ENCODE results near the gene RPS6KA3. TPM values are rescaled to one million over a fixed set of nuclear protein-coding genes. Genes with fewer than 3 reads are reported as not detected.
"Not testable (repeated sequence)": the region's sequence is repeated elsewhere in the genome, so short reads cannot be mapped to it uniquely, and the experiment has no call there.

RPS6KA3 gene
- total RNA-seq, 1 donor from 2014 or later: 37.8 TPM

DNA sequence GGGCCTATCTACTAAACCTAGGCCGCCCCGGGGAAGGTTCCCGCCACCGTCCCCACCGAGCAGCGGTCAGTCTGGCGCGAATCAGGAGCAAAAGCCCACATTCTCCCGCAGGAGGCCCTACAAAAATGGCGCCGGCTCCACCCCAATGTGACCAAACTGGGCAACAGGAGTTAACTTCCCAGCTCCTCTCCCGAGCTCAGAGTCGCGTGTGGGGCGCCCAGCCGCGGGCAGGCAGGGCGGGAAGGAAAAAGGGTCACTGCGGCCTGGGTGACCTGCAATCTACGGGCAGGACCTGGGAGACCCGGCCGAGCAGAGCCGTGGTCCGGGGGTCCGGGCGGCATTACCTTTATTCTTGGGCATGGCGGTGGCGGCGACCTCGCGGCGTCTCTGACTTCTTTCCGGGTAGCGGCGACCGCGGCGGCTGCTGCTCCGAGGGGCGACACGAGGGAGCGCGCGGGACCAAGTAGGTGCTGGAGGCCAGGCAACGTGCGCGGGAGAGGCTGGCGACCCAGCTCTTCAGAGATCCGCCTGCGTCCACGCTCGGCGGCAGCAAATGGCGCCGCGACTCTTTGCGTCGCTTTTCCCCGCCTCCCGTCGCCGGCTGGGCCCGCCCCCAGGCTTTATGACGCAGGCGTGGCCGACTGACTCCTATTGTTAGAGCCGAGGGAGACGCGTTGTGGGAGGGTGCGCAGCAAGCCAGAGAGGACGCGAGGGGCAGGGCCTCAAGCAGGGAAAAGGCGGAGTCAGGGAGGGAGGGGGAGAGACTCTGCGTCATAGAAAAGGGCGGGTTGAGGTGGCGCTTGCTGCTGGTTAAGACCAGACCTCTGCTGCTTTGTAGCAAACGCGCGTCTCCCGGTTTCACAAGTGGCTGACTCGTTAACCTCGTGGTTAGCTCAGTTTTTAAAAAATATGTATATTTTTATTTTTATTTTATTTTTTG is 125.2 kb downstream of the RPS6KA3 start, which contains the start of gene EIF1AX:
TSS of gene EIF1AX (minus strand) at position 558 of the 940 bp plus-strand sequence. CDS start at position 360, 198 bp downstream.
- DNase-seq: peak; percentile 97

GRCh38 chrX:20140420-20140819 is 126.3 kb downstream of the RPS6KA3 start:
- DNase-seq: no peak

GRCh38 chrX:20139966-20140365 is 126.7 kb downstream of the RPS6KA3 start:
- no peak for DNase-seq

GRCh38 chrX:20135944-20136343 is 130.8 kb downstream of the RPS6KA3 start:
- no peak for DNase-seq

DNA sequence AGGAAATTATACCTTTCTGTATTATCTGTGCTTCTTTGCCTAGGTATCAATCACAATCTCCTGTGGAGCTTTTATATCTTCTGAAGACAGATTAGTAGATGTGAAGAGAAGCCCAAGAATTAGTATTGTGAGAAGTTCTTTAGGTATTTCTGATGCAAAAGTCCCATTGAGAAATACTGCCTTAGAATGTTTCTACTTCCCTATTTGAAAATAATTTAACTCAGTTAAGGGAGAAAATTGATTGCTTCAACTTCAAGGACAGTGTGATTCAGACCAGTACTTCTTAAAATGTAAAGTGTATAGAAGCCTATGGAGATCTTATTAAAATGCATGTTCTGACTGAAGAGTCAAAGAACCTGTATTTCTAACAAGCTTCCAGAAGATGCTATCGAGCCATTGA is 134.0 kb downstream of the RPS6KA3 start:
- no peak for DNase-seq

DNA sequence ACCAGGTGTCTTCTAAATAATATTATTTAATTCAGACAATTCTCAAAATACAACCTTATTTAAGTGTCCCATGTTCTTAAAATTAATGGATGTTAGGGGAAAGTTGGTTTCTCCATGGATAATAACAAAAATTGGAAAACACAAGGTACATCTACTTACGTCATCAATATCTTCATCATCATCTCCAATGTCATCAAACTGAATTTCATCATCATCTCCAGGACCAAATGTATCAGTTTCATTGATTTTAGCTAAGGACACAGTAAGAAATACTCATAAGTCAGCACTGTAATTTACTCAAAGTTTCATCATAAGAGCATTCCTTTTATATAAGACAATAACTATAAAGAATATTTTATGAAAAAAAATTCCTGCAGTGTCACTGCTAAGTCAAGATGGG is 136.4 kb downstream of the RPS6KA3 start:
- DNase-seq: no peak

- no peak for DNase-seq
These were observed 137.2 kb downstream of the RPS6KA3 start for GRCh38 chrX:20129547-20129946.

GRCh38 chrX:20128670-20129069 is 138.0 kb downstream of the RPS6KA3 start:
- DNase-seq: no peak

- not testable (repeated sequence) for DNase-seq
These were observed 139.3 kb downstream of the RPS6KA3 start for GRCh38 chrX:20127440-20127839.

DNA sequence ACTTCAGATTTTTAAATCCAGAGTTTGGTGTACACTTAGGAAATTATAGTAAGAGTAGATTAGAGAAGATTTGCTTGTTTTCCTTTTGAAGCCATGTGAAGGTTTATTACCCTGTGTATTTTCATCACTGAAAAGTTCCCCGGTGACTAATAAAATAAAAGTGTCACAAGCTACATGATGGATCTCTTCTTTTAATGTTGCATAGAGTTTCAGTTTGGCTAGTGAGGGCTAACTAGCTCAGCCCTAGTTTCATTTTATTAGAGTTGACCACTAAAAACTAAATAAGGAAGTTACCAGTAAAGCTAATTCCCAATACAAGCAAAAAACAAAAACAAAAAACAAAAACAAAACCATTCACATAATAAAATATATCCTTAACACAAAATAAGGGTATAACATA is 139.9 kb downstream of the RPS6KA3 start:
- not testable (repeated sequence) for DNase-seq

DNA sequence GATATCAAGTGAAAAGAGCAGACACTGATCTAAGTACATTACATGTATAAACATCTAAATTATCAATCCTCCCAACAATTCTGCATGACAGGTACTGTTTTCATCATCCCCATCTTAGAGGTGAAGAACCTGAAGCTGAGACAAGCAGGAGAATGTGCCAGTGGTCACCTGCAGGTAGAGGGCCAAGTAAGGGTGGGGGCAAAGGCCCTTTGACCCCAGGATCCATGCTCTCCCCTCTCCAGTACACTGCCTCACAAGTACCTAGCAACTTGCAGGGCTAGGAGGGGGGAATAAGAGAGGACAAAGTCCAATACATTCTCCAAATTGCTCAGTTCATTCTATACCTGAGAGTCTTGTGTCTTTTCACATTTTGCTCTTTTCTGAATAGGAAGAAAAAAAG is 141.7 kb downstream of the RPS6KA3 start:
- no peak for DNase-seq

- DNase-seq: no peak
These were observed 148.5 kb downstream of the RPS6KA3 start for GRCh38 chrX:20118065-20118824.

DNA sequence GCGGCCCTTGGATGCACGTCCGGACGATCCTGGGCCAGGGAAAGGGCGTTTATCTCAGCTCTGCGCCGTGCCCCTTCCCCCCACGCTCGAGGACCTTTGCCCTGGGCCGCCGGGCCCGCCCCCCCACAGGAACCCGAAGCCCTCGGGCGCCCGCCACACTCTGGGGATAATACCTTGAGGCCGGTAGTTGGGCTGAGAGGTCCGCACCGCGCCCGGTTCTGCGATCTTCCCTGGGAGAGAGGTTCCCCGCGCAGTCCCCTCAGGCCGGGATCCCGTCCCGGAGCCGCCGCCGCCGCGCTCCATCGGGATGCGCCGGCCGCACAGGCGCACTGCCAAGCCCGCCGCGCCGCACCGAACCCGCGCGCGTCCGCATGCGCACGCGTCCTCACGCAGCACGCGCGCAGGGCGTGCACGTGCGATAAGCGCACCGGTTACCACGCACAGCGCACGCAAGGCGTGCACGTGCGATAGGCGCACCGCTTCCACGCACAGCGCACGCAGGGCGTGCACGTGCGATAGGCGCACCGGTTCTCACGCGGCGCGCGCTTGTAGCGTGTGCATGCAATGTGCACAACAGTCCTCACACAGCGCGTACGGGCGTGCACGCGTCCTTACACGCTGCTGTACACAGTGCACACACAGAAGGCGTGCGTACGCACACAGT is 150.0 kb downstream of the RPS6KA3 start, which contains the start of gene MAP7D2:
TSS of gene MAP7D2 (minus strand) at position 331 of the 664 bp plus-strand sequence. CDS start at position 303, 28 bp downstream.
- DNase-seq: no peak

- no peak for DNase-seq
These were observed 150.6 kb downstream of the RPS6KA3 start for GRCh38 chrX:20116087-20116576.

DNA sequence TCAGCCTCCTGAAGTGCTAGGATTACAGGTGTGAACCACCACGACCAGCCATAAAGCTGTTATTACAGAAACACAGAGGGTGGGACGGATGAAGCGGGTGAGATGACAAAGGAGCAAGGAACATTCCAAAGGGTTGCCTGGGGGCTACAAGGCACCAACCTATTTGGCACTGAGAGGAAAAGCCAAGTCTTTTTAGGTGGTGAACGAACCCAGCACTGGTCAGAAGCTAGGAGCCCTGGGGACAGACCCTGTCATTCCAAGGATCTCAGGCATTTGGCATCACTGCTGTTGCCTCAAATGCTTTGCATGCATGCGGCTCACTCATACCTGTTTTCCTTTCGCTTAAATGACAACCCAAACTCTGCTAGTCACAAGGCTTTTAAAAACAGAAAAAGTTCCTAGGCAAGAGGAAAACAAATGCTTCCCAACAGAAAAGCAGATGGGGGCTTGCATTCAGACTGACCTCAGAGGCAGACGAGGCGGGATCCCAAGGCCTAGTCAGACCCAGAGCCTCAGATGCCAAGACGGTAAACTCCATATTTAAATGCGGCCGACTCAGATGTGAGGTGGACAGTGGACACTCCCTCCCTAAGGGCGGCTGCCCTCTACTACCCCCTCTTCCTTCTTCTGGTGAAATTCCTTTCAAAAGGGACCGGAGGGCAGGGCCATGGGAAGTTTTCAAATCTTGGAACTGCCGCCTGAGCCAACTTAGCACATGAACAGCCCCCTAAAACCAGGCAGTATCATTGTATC is 154.5 kb downstream of the RPS6KA3 start:
- no peak for DNase-seq

- DNase-seq: no peak
These were observed 155.4 kb downstream of the RPS6KA3 start for GRCh38 chrX:20111271-20111670.

DNA sequence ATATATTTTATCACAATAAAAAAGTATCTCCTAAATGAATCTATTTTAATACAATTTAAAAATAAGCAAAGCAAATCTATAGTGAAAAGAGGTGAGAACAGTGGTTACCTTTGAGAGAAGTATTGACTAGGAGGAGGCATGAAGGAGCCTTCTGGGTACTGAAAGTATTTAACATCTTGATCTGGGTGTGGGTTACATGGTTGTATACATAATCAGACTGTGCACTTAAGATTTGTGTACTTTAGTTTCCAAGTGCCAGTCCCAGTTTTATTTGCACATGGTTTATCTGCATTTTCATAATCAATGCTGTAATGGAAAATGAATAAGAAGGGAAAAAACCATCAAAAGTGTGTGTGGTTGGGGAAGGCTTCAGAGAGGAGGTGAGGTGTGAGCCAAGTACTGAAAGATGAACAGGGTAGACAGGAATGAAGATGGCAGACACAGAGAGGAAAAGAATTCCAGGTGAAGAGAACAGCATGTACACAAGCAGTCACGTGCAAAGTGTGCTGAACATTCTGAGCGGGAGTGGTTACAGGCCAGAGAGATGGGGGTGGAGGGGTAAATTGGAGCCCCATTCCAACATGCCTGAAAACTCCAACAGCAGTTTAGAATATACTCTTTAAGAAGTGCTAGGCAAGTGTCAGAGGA is 164.7 kb downstream of the RPS6KA3 start:
- DNase-seq: no peak
